Mammary epithelial cell (primary cell): ENCODE data around the gene PLXNA2.

Experiments used
- CTCF ChIP-seq, 2 donors: IDR thresholded peaks in 1 of 2; conservative IDR thresholded peaks in 1 of 2; 2 replicates each; pipeline ENCODE4 v1.5.1; 2011 to 2012; ENCODE audit warnings: inconsistent platforms in 2 of 2, low read length in 2 of 2, mild to moderate bottlenecking in 2 of 2, control low read depth in 1 of 2, low read depth in 1 of 2; ENCODE audit not compliant: insufficient read depth in 1 of 2; ENCODE audit errors: extremely low read depth in 1 of 2
- EZH2 ChIP-seq: IDR thresholded peaks from 2 replicates; pipeline ENCODE4 v1.6.1; 2012; ENCODE audit warnings: low read length, inconsistent platforms, borderline replicate concordance

DNA sequence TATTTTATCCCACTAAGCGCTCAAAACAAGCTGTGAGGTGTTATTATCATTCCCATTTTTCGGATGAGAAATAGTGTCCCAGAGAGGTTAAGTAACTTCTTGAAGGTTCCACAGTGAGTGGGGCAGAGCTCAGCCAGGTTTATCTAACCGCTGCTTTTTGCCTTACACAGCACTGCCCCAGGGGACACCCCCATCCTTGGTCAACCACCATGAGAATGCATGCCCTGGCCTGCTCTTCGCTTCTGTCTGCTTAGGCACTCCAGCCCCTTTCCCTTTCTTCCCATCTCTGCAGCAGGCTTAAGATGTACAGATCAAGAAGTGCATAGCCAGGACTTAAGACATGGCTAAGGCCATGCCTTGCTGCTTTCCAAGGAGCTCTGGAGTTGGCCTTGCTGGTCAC is 174.3 kb downstream of the PLXNA2 start:
- TF ChIP-seq CTCF (conservative IDR thresholded peaks at IDR 0.05 in 1 of 2, IDR thresholded peaks at IDR 0.05 in 1 of 2; ENCODE audit: extremely low read depth in 1 of 2, insufficient read depth in 1 of 2, low read depth in 1 of 2, low read length in 2 of 2) (no peak), EZH2 (no peak)
